GM23338 (cell line): ENCODE results near the gene INPP5D. TPM values are rescaled to one million over a fixed set of nuclear protein-coding genes. Genes with fewer than 3 reads are reported as not detected.
"Not testable (repeated sequence)": the region's sequence is repeated elsewhere in the genome, so short reads cannot be mapped to it uniquely, and the experiment has no call there.

ENCODE experiments used
- ATAC-seq: fragments of 200-7000 bp; cut with Tn5 transposase; 3 replicates; pipeline ENCODE4 v1.9.1; 2020
- DNase-seq: peaks from one replicate; pipeline ENCODE4 v3.0.0-alpha.2; 2015; ENCODE audit warnings: low spot score
- H2AFZ ChIP-seq: fragments of 200-600 bp; sonication (generic); 2 replicates; pipeline ENCODE4 v1.8.0; 2016; ENCODE audit warnings: antibody characterized with exemption, mild to moderate bottlenecking, moderate library complexity
- H3F3A ChIP-seq: fragments of 200-600 bp; sonication (generic); replicated peaks from 2 replicates; pipeline ENCODE4 v1.8.0; 2017; ENCODE audit warnings: antibody characterized with exemption, mixed run types, low read depth
- H3K27ac ChIP-seq: fragments of 200-600 bp; sonication (generic); 2 replicates; pipeline ENCODE4 v1.6.1; 2016; ENCODE audit warnings: low read depth
- H3K27me3 ChIP-seq: fragments of 200-600 bp; sonication (generic); 2 replicates; pipeline ENCODE4 v1.8.0; 2016; ENCODE audit warnings: mild to moderate bottlenecking, mixed run types, moderate library complexity; ENCODE audit not compliant: insufficient read depth
- H3K36me3 ChIP-seq: fragments of 200-600 bp; sonication (generic); 2 replicates; pipeline ENCODE4 v1.8.0; 2016; ENCODE audit warnings: mild to moderate bottlenecking; ENCODE audit not compliant: insufficient read depth
- H3K4me1 ChIP-seq: fragments of 200-600 bp; sonication (generic); 2 replicates; pipeline ENCODE4 v1.8.0; 2016; ENCODE audit warnings: mild to moderate bottlenecking, moderate library complexity; ENCODE audit not compliant: insufficient read depth
- H3K4me2 ChIP-seq: fragments of 200-600 bp; sonication (generic); 2 replicates; pipeline ENCODE4 v1.7.1; 2017; ENCODE audit warnings: mixed run types
- H3K4me3 ChIP-seq: fragments of 200-600 bp; sonication (generic); 2 replicates; pipeline ENCODE4 v1.6.1; 2016; ENCODE audit warnings: mixed run types
- H3K79me2 ChIP-seq: fragments of 200-600 bp; sonication (generic); replicated peaks from 2 replicates; pipeline ENCODE4 v1.8.0; 2017; ENCODE audit warnings: mild to moderate bottlenecking; ENCODE audit not compliant: insufficient read depth
- H3K9me2 ChIP-seq: fragments of 200-600 bp; sonication (generic); 2 replicates; pipeline ENCODE4 v1.8.0; 2017; ENCODE audit not compliant: insufficient read depth
- H4K20me1 ChIP-seq: fragments of 200-600 bp; sonication (generic); replicated peaks from 2 replicates; pipeline ENCODE4 v1.8.0; 2017; ENCODE audit warnings: mild to moderate bottlenecking; ENCODE audit not compliant: insufficient read depth
- H3K27ac Mint-ChIP-seq: 2 replicates; pipeline ENCODE4 v1.8.0; 2020; ENCODE audit warnings: inconsistent platforms, mild to moderate bottlenecking, moderate library complexity, mixed read lengths
- H3K27me3 Mint-ChIP-seq: 3 replicates; pipeline ENCODE4 v1.8.0; 2022; ENCODE audit warnings: low read depth, mild to moderate bottlenecking, moderate library complexity, mixed read lengths, inconsistent platforms; ENCODE audit not compliant: insufficient read depth, poor library complexity
- H3K36me3 Mint-ChIP-seq: 3 replicates; pipeline ENCODE4 v1.8.0; 2021; ENCODE audit warnings: low read depth, mild to moderate bottlenecking, inconsistent platforms, moderate library complexity, mixed read lengths
- H3K4me1 Mint-ChIP-seq: 3 replicates; pipeline ENCODE4 v1.8.0; 2020; ENCODE audit warnings: mild to moderate bottlenecking, inconsistent platforms, mixed read lengths
- H3K4me3 Mint-ChIP-seq: 3 replicates; pipeline ENCODE4 v1.8.0; 2021; ENCODE audit warnings: moderate library complexity, mild to moderate bottlenecking, inconsistent platforms, mixed read lengths
- H3K9me3 Mint-ChIP-seq: 3 replicates; pipeline ENCODE4 v1.8.0; 2020; ENCODE audit warnings: moderate library complexity, mild to moderate bottlenecking, inconsistent platforms, mixed read lengths
- CREB1 ChIP-seq: fragments of 250-450 bp; sonication (Bioruptor Pico); IDR thresholded peaks from 2 replicates; pipeline ENCODE4 v1.5.0; 2020; ENCODE audit warnings: low read depth, mild to moderate bottlenecking, moderate library complexity
- CTCF ChIP-seq, 2 experiments: fragments of 200-600 bp in 1 of 2; sonication (generic) in 1 of 2; conservative IDR thresholded peaks; 2 replicates each; pipeline versions ENCODE4 v1.5.1 to v1.6.1; 2016 to 2017; ENCODE audit warnings: antibody characterized with exemption in 2 of 2, low read depth in 2 of 2, mild to moderate bottlenecking in 2 of 2, moderate library complexity in 1 of 2
- JUNB ChIP-seq: IDR thresholded peaks from one replicate; pipeline ENCODE4 v1.6.1; 2016; ENCODE audit warnings: antibody characterized with exemption; ENCODE audit not compliant: unreplicated experiment
- POLR2AphosphoS5 ChIP-seq: IDR thresholded peaks from 2 replicates; pipeline ENCODE4 v1.6.1; 2016; ENCODE audit warnings: antibody characterized with exemption, low read depth
- ZNF114 ChIP-seq: fragments of 250-450 bp; sonication (Bioruptor Pico); IDR thresholded peaks from 2 replicates; pipeline ENCODE4 v1.5.0; 2020; ENCODE audit warnings: mild to moderate bottlenecking, moderate library complexity
- polyA plus RNA-seq: library from polyadenylated mRNA; unstranded; fragments of >200 nt; fragmentation: Nextera tagmentation; extraction: Ambion mirVana; gene quantifications from 2 replicates; pipeline ENCODE4 v1.2.1, GENCODE V29; 2016
- total RNA-seq: library from RNA; depleted of rRNA; stranded (reverse); fragments of >200 nt; shearing (Covaris generic); gene quantifications from 2 replicates; pipeline ENCODE4 v1.2.3, GENCODE V29; 2014

INPP5D gene
- total and polyA plus RNA-seq, 2 experiments from 2014 or later: 6.6 to 8.3 TPM

DNA sequence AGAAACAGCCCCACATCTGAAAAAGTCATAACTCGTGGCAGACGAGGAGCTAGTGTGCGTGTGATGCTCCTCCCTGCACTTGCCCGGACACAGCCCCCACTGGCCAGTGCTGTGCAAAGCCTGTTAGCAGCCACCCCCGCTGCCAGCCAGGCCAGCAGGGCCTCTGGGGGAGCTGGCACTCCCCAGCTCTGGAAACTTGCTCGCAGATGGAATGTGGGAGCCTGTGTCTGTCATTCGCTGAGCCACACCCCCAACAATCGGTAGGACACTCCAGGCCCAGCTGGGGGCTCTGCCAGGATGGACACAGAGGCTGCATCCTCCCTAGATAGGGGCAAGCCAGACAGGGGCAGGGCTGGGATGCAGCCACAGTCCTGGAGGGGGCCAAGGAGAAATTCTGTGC is 128.9 kb downstream of the INPP5D start:
- Mint-ChIP-seq H3K4me3 (no peak overlapping the region), H3K4me1 (peaks cover 15% of the 10 kb centered on the region), H3K9me3 (no peaks in the 10 kb centered on the region; the same call in 2 of the 3 replicates), H3K27me3 (peaks cover 4% of the 10 kb centered on the region), H3K27ac (peak overlapping the region; percentile 46; the same call in 1 of the 2 replicates), H3K36me3 (peaks cover 8% of the 10 kb centered on the region; the same call in 1 of the 3 replicates)
- no peak for TF ChIP-seq JUNB
- no peak for TF ChIP-seq CTCF (conservative IDR thresholded peaks at IDR 0.05; ENCODE audit: low read depth in 2 of 2)
- TF ChIP-seq ZNF114: no peak
- no peak for TF ChIP-seq POLR2AphosphoS5
- TF ChIP-seq CREB1 (CRISPR knock-in tag): no peak
- H3F3A ChIP-seq: no peaks in the 10 kb centered on the region
- peak; percentile 14 for DNase-seq
- H3K4me3 ChIP-seq: no peak overlapping the region
- H3K27ac ChIP-seq: no peak overlapping the region
- H3K79me2 ChIP-seq: no peaks in the 10 kb centered on the region
- H2AFZ ChIP-seq: no peak overlapping the region
- ATAC-seq: peak; percentile 59
- no peaks in the 10 kb centered on the region for H3K36me3 ChIP-seq
- no peaks in the 10 kb centered on the region for H3K27me3 ChIP-seq
- H4K20me1 ChIP-seq: no peaks in the 10 kb centered on the region
- H3K4me1 ChIP-seq: no peaks in the 10 kb centered on the region
- H3K9me2 ChIP-seq: no peaks in the 10 kb centered on the region
- no peak overlapping the region for H3K4me2 ChIP-seq

- not testable (repeated sequence) for H3K4me1 ChIP-seq, H3K27me3 Mint-ChIP-seq, H4K20me1 ChIP-seq, ATAC-seq, H3K4me3 Mint-ChIP-seq, H3K36me3 Mint-ChIP-seq, H3K79me2 ChIP-seq, H3K4me1 Mint-ChIP-seq, H3K27ac Mint-ChIP-seq, H3K9me3 Mint-ChIP-seq, H3K27ac ChIP-seq, H3K4me3 ChIP-seq, H3K4me2 ChIP-seq, H3K9me2 ChIP-seq, H3K27me3 ChIP-seq, H3K36me3 ChIP-seq, H2AFZ ChIP-seq, DNase-seq, H3F3A ChIP-seq
Observed at GRCh38 chr2:233191016-233191415, 130.9 kb downstream of the INPP5D start.

DNA sequence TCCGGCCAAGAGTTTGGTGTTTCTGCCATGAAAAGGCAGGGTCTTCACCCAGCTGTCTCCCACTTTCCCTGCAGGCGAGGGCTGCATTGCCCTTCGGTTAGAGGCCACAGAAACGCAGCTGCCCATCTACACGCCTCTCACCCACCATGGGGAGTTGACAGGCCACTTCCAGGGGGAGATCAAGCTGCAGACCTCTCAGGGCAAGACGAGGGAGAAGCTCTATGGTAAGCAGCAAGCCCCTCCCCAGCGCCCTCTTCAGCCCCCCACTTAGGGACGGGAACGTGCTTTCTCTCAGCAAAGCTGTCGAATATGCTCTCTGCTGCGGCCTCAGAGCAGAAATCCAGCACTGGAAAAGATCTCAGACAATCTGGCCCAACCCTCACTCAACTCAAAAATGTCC is 133.6 kb downstream of the INPP5D start:
- no peak overlapping the region for H3K27ac ChIP-seq
- H3K36me3 ChIP-seq: no peaks in the 10 kb centered on the region
- ATAC-seq: peak; percentile 42; the same call in 2 of the 3 replicates
- no peak overlapping the region for H3K27ac Mint-ChIP-seq
- no peak overlapping the region for H2AFZ ChIP-seq
- H3K4me3 ChIP-seq: no peak overlapping the region
- no peaks in the 10 kb centered on the region for H3K4me1 ChIP-seq
- H3K27me3 ChIP-seq: no peaks in the 10 kb centered on the region
- TF ChIP-seq CTCF (conservative IDR thresholded peaks at IDR 0.05; ENCODE audit: low read depth in 2 of 2) (0 out of 4 replicates have a peak, but pooled peaks of 1 of the 2 experiments have one; percentile 9), JUNB (no peak)
- H3K36me3 Mint-ChIP-seq: peaks cover 8% of the 10 kb centered on the region; the same call in 1 of the 3 replicates
- peaks cover 7% of the 10 kb centered on the region for H3K4me1 Mint-ChIP-seq
- H3K9me3 Mint-ChIP-seq: no peaks in the 10 kb centered on the region; the same call in 2 of the 3 replicates
- no peaks in the 10 kb centered on the region for H3K9me2 ChIP-seq
- no peaks in the 10 kb centered on the region for H3K79me2 ChIP-seq
- no peaks in the 10 kb centered on the region for H3F3A ChIP-seq
- H3K4me3 Mint-ChIP-seq: no peak overlapping the region
- H3K27me3 Mint-ChIP-seq: peaks cover 5% of the 10 kb centered on the region
- DNase-seq: no peak
- no peaks in the 10 kb centered on the region for H4K20me1 ChIP-seq
- H3K4me2 ChIP-seq: no peak overlapping the region
